Measurements from ENCODE around the gene PHC2.
A peak's percentile ranks its signal among the peaks of the same experiment; 100 is the strongest.

PHC2 gene

GRCh38 chr1:33455539-33456501 is 24.9 kb upstream of the PHC2 start:
- peak; percentile 63 for DNase-seq (ENCODE audit: low read depth, low spot score)

GRCh38 chr1:33454646-33455282 is 23.9 kb upstream of the PHC2 start:
- DNase-seq (ENCODE audit: low read depth, low spot score): no peak

GRCh38 chr1:33446590-33446989 is 15.7 kb upstream of the PHC2 start:
- no peak for DNase-seq (ENCODE audit: low read depth, low spot score)

GRCh38 chr1:33445108-33445507 is 14.2 kb upstream of the PHC2 start:
- no peak for DNase-seq (ENCODE audit: low read depth, low spot score)

GRCh38 chr1:33443705-33444180 is 12.8 kb upstream of the PHC2 start:
- DNase-seq (ENCODE audit: low read depth, low spot score): peak; percentile 64

- no peak for DNase-seq (ENCODE audit: low read depth, low spot score)
These were observed 12.3 kb upstream of the PHC2 start for GRCh38 chr1:33443080-33443704.

GRCh38 chr1:33442141-33442540 is 11.2 kb upstream of the PHC2 start:
- DNase-seq (ENCODE audit: low read depth, low spot score): no peak

- no peak for DNase-seq (ENCODE audit: low read depth, low spot score)
These were observed 10.3 kb upstream of the PHC2 start for GRCh38 chr1:33441088-33441745.

- no peak for DNase-seq (ENCODE audit: low read depth, low spot score)
These were observed 8.8 kb upstream of the PHC2 start for GRCh38 chr1:33439662-33440061.

- no peak for DNase-seq (ENCODE audit: low read depth, low spot score)
These were observed 7.7 kb upstream of the PHC2 start for GRCh38 chr1:33438364-33439160.

GRCh38 chr1:33436557-33437285 is 5.8 kb upstream of the PHC2 start:
- DNase-seq (ENCODE audit: low read depth, low spot score): no peak

- DNase-seq (ENCODE audit: low read depth, low spot score): no peak
These were observed 4.4 kb upstream of the PHC2 start for GRCh38 chr1:33435096-33435820.

- no peak for DNase-seq (ENCODE audit: low read depth, low spot score)
These were observed 3.5 kb upstream of the PHC2 start for GRCh38 chr1:33434363-33434750.

- DNase-seq (ENCODE audit: low read depth, low spot score): peak; percentile 72
These were observed 2.8 kb upstream of the PHC2 start for GRCh38 chr1:33433509-33434362.

GRCh38 chr1:33429856-33430691 is 821 bp downstream of the PHC2 start:
- DNase-seq (ENCODE audit: low read depth, low spot score): peak; percentile 23

- DNase-seq (ENCODE audit: low read depth, low spot score): no peak
These were observed 1.6 kb downstream of the PHC2 start for GRCh38 chr1:33429332-33429731.

- no peak for DNase-seq (ENCODE audit: low read depth, low spot score)
These were observed 2.2 kb downstream of the PHC2 start for GRCh38 chr1:33428661-33429060.

- no peak for DNase-seq (ENCODE audit: low read depth, low spot score)
These were observed 4.0 kb downstream of the PHC2 start for GRCh38 chr1:33426916-33427315.
